Tibial nerve (tissue), 4 donors: ENCODE data around the gene MMS22L. TPM values are rescaled to one million over a fixed set of nuclear protein-coding genes. Genes with fewer than 3 reads are reported as not detected.

Experiments used
- DNase-seq, 2 donors: peaks; one replicate each; pipeline ENCODE4 v3.0.0-alpha.2; 2019; ENCODE audit warnings: low spot score in 2 of 2
- H3K27ac ChIP-seq, 4 donors: fragments of 200-600 bp; sonication (generic) in 3 of 4; one replicate each; pipeline ENCODE4 v1.5.1; 2017 to 2019; ENCODE audit warnings: mild to moderate bottlenecking in 1 of 4
- H3K27me3 ChIP-seq, 2 donors: fragments of 200-600 bp; sonication (generic) in 1 of 2; one replicate each; pipeline versions ENCODE4 v1.5.1 to v1.6.0; 2017 to 2019
- H3K36me3 ChIP-seq, 3 donors: fragments of 200-600 bp; sonication (generic); one replicate each; pipeline ENCODE4 v1.5.1; 2018 to 2019
- H3K4me1 ChIP-seq, 4 donors: fragments of 200-600 bp; sonication (generic) in 3 of 4; one replicate each; pipeline ENCODE4 v1.5.1; 2017 to 2019
- H3K4me3 ChIP-seq, 4 donors: fragments of 200-600 bp; sonication (generic) in 3 of 4; one replicate each; pipeline ENCODE4 v1.5.1; 2017 to 2019; ENCODE audit warnings: mild to moderate bottlenecking in 1 of 4, moderate library complexity in 1 of 4
- H3K9me3 ChIP-seq, 4 donors: fragments of 200-600 bp; sonication (generic) in 3 of 4; one replicate each; pipeline ENCODE4 v1.5.1; 2017 to 2019
- CTCF ChIP-seq, 5 experiments: fragments of 200-600 bp in 3 of 5; fragments of 450-650 bp in 2 of 5; sonication (generic) in 3 of 5; IDR thresholded peaks; one replicate each; pipeline ENCODE4 v1.5.1; 2016 to 2019; ENCODE audit warnings: antibody characterized with exemption in 5 of 5, mild to moderate bottlenecking in 3 of 5, moderate library complexity in 2 of 5
- EP300 ChIP-seq, 2 donors: sonication (generic); formaldehyde crosslinking; IDR thresholded peaks; one replicate each; pipeline ENCODE4 v1.6.1; 2017; ENCODE audit warnings: antibody characterized with exemption in 2 of 2, mild to moderate bottlenecking in 1 of 2
- POLR2A ChIP-seq, 2 donors: fragments of 450-650 bp; IDR thresholded peaks; one replicate each; pipeline ENCODE4 v1.6.1; 2017; ENCODE audit warnings: antibody characterized with exemption in 2 of 2, mild to moderate bottlenecking in 2 of 2, moderate library complexity in 2 of 2
- WGBS, 2 donors: methylation state at CpG; one replicate each; pipeline ENCODE4 v1.1.5; 2018; 5-methylcytosine and 5-hydroxymethylcytosine counted together
- total RNA-seq, 4 donors: library from RNA; depleted of rRNA; stranded (reverse); fragments of >200 nt; gene quantifications; one replicate each; pipeline ENCODE4 v1.1.0, GENCODE V29; 2016

MMS22L gene
- total RNA-seq, 4 donors from 2014 or later: 7.3 to 10.9 (median 8.4) TPM

- Histone ChIP-seq H3K36me3 (no peaks in the 10 kb centered on the region), H3K4me3 (peak overlapping the region in 3 of 4 donors; percentile 8 to 32 (median 21)), H3K9me3 (no peaks in the 10 kb centered on the region), H3K4me1 (peaks cover 0 to 8% (median 0%) of the 10 kb centered on the region in 4 donors), H3K27ac (peak overlapping the region in 3 of 4 donors; percentile 5 to 56 (median 26)), H3K27me3 (no peaks in the 10 kb centered on the region)
- no peak for DNase-seq
- WGBS, 2 donors: 52 to 59% methylated on average over 14 of the region's 14 CpGs
- TF ChIP-seq EP300 (IDR thresholded peaks at IDR 0.05) (no peak), POLR2A (IDR thresholded peaks at IDR 0.05) (no peak), CTCF (IDR thresholded peaks at IDR 0.05) (no peak)
Observed at GRCh38 chr6:97097068-97098047, 185.7 kb downstream of the MMS22L start.

GRCh38 chr6:97095311-97095850 is 187.6 kb downstream of the MMS22L start:
- DNase-seq: no peak
- no peaks in the 10 kb centered on the region for H3K36me3 ChIP-seq
- WGBS, 2 donors: 55 to 68% methylated on average over 3 of the region's 3 CpGs
- TF ChIP-seq EP300 (IDR thresholded peaks at IDR 0.05) (no peak), POLR2A (IDR thresholded peaks at IDR 0.05) (no peak), CTCF (IDR thresholded peaks at IDR 0.05) (no peak)
- peaks cover 0 to 8% (median 0%) of the 10 kb centered on the region in 4 donors for H3K4me1 ChIP-seq
- no peaks in the 10 kb centered on the region for H3K9me3 ChIP-seq
- no peak overlapping the region for H3K27ac ChIP-seq
- no peak overlapping the region for H3K4me3 ChIP-seq
- no peaks in the 10 kb centered on the region for H3K27me3 ChIP-seq

GRCh38 chr6:97094376-97094775 is 188.6 kb downstream of the MMS22L start:
- H3K4me1 ChIP-seq: peaks cover 0 to 8% (median 0%) of the 10 kb centered on the region in 4 donors
- no peak overlapping the region for H3K4me3 ChIP-seq
- H3K27ac ChIP-seq: no peak overlapping the region
- WGBS, 2 donors: 94 to 98% methylated on average over 2 of the region's 2 CpGs
- no peak for TF ChIP-seq POLR2A (IDR thresholded peaks at IDR 0.05)
- TF ChIP-seq CTCF (IDR thresholded peaks at IDR 0.05): no peak
- no peak for TF ChIP-seq EP300 (IDR thresholded peaks at IDR 0.05)
- no peaks in the 10 kb centered on the region for H3K36me3 ChIP-seq
- no peaks in the 10 kb centered on the region for H3K9me3 ChIP-seq
- H3K27me3 ChIP-seq: no peaks in the 10 kb centered on the region
- no peak for DNase-seq

- TF ChIP-seq POLR2A (IDR thresholded peaks at IDR 0.05) (no peak), EP300 (IDR thresholded peaks at IDR 0.05) (no peak), CTCF (IDR thresholded peaks at IDR 0.05) (no peak)
- Histone ChIP-seq H3K27ac (no peak overlapping the region), H3K4me3 (no peak overlapping the region), H3K9me3 (no peaks in the 10 kb centered on the region), H3K4me1 (peaks cover 0 to under 1% (median 0%) of the 10 kb centered on the region in 4 donors), H3K36me3 (no peaks in the 10 kb centered on the region), H3K27me3 (no peaks in the 10 kb centered on the region)
- 73 to 74% methylated on average over 6 of the region's 6 CpGs for WGBS, 2 donors
- no peak for DNase-seq
Observed at GRCh38 chr6:97092673-97093305, 190.2 kb downstream of the MMS22L start.
